HL-60 (cell line): ENCODE results near the gene CTDNEP1.

Experiments used
- DNase-seq, 2 experiments: peaks; one replicate each; pipeline ENCODE4 v3.0.0-alpha.2; 2010 to 2020; ENCODE audit warnings: low read depth in 1 of 2, low spot score in 1 of 2
- H3K27ac ChIP-seq: fragments of 250-450 bp; sonication (Bioruptor Pico); replicated peaks from 2 replicates; pipeline ENCODE4 v1.5.1; 2020; ENCODE audit warnings: mild to moderate bottlenecking, moderate library complexity
- H3K27me3 ChIP-seq: fragments of 250-450 bp; sonication (Bioruptor Pico); 2 replicates; pipeline ENCODE4 v1.5.1; 2021; ENCODE audit warnings: mild to moderate bottlenecking, moderate library complexity; ENCODE audit not compliant: insufficient read depth, poor library complexity, severe bottlenecking
- H3K4me3 ChIP-seq: replicated peaks from 2 replicates; pipeline ENCODE4 v1.5.1; 2011; ENCODE audit warnings: mild to moderate bottlenecking, control low read depth, low read length; ENCODE audit not compliant: insufficient read depth
- GABPA ChIP-seq: IDR thresholded peaks from 2 replicates; pipeline ENCODE4 v1.6.1; 2012; ENCODE audit warnings: low read depth
- POLR2AphosphoS5 ChIP-seq: IDR thresholded peaks from 2 replicates; pipeline ENCODE4 v1.6.1; 2012; ENCODE audit warnings: low read depth
- SPI1 ChIP-seq: IDR thresholded peaks from 2 replicates; pipeline ENCODE4 v1.6.1; 2012; ENCODE audit warnings: low read depth, mild to moderate bottlenecking, borderline replicate concordance
- TF ChIP-seq, protein P1 (sequence below): IDR thresholded peaks from one replicate; pipeline ENCODE4 v1.5.1; 2011; ENCODE audit warnings: low read length, control low read depth, inconsistent platforms; ENCODE audit not compliant: insufficient read depth
- TF ChIP-seq, protein P2 (sequence below): IDR thresholded peaks from 2 replicates; pipeline ENCODE4 v1.6.1; 2012; ENCODE audit warnings: low read depth; ENCODE audit not compliant: insufficient replicate concordance

Gene CTDNEP1

DNA sequence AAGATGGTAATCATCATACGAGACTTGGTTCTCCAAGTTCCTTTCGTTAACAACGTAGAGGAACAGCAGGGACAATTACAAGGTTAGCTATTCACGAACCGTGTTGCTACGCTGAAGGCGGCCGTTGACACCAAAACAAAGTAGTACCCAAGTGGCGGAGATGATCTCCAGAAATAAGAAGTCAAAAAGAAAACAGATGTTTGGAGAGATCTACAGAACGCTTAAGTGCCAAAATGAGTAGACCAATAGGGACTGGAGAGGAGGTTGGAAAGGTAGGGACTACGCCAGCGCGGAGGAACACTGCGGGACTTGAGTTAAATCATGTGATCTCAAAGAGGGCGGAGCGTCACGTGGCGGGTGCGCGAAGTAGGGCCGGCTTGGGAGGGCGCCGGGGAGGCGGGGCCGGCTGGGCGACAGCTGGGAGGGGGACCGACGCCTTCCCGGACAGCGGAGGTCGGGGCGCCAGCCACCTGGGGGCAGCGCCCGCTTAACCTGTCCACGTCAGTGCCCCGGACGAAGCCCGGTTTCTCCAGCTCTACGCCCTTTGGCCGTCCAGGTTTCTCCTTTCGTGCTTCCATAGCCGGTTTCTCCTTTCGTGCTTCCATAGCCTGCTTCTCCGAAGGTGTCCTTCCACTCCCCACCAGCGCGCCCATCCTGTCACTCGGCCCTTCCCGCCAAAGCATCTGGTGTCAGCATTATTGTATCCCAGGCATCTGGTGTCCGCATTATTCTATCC is 8.6 kb downstream of the CTDNEP1 start:
- H3K4me3 ChIP-seq, result peak overlapping the region; percentile 71
- no peaks in the 10 kb centered on the region for H3K27me3 ChIP-seq
- peak overlapping the region; percentile 96 for H3K27ac ChIP-seq
- DNase-seq, result peak; percentile 70 to 85
- TF ChIP-seq SPI1 (no peak), POLR2AphosphoS5 (peak; percentile 92)
- TF ChIP-seq, protein P1, sequence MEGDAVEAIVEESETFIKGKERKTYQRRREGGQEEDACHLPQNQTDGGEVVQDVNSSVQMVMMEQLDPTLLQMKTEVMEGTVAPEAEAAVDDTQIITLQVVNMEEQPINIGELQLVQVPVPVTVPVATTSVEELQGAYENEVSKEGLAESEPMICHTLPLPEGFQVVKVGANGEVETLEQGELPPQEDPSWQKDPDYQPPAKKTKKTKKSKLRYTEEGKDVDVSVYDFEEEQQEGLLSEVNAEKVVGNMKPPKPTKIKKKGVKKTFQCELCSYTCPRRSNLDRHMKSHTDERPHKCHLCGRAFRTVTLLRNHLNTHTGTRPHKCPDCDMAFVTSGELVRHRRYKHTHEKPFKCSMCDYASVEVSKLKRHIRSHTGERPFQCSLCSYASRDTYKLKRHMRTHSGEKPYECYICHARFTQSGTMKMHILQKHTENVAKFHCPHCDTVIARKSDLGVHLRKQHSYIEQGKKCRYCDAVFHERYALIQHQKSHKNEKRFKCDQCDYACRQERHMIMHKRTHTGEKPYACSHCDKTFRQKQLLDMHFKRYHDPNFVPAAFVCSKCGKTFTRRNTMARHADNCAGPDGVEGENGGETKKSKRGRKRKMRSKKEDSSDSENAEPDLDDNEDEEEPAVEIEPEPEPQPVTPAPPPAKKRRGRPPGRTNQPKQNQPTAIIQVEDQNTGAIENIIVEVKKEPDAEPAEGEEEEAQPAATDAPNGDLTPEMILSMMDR, result no peak

DNA sequence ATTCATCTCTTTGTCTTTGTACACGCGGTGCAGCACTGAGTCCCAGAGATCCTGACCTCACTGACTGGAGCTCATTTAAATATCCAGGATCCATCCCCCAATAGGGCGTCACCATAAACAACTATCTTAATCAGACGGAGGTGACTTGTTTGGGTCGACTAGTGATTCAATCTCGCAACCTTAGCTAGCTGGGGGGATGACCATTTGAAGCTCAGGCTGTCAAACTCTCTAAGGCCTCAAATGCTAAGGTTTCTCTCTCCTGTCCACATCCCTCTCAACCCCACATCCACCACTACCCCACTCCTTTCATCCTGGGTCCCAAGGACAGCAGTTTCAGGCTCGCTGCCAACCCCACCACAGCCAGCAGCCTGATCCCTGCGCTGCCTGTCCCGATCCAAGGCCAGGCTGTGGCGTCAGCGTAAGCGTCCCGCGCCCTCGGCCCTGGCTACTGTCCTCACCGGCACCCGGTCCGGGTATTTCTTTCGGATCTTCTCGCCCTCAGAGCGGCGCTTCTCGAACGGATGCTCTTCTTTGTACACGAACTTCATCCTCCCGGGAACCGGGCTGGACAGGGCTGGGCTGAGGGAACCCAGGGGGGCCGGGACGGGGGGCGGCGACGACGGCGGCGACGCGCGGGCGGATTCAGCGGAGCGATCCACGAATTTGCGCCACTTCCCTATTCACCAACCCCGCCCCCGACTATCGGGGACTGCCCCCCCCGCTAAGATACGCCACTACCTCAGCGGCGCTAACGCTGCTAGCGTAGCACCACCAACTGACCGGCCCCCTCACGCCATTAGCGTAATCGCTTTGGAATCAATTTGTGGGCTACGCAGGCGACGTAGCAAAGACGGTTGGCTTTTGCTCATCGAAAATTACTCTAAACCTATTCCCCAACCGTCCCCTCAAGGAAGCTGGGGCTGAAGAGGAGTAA is 9.5 kb downstream of the CTDNEP1 start, which contains the start of gene GABARAP:
TSS of gene GABARAP (minus strand) at position 667 of the 934 bp plus-strand sequence. CDS start at position 548, 119 bp downstream.
- peak within 1 kb of the TSS; percentile 71 for H3K4me3 ChIP-seq
- peak; percentile 68 to 83 for DNase-seq
- no peaks in the 10 kb centered on the region for H3K27me3 ChIP-seq
- TF ChIP-seq POLR2AphosphoS5 (no peak), SPI1 (peak; percentile 75)
- TF ChIP-seq, protein P2, sequence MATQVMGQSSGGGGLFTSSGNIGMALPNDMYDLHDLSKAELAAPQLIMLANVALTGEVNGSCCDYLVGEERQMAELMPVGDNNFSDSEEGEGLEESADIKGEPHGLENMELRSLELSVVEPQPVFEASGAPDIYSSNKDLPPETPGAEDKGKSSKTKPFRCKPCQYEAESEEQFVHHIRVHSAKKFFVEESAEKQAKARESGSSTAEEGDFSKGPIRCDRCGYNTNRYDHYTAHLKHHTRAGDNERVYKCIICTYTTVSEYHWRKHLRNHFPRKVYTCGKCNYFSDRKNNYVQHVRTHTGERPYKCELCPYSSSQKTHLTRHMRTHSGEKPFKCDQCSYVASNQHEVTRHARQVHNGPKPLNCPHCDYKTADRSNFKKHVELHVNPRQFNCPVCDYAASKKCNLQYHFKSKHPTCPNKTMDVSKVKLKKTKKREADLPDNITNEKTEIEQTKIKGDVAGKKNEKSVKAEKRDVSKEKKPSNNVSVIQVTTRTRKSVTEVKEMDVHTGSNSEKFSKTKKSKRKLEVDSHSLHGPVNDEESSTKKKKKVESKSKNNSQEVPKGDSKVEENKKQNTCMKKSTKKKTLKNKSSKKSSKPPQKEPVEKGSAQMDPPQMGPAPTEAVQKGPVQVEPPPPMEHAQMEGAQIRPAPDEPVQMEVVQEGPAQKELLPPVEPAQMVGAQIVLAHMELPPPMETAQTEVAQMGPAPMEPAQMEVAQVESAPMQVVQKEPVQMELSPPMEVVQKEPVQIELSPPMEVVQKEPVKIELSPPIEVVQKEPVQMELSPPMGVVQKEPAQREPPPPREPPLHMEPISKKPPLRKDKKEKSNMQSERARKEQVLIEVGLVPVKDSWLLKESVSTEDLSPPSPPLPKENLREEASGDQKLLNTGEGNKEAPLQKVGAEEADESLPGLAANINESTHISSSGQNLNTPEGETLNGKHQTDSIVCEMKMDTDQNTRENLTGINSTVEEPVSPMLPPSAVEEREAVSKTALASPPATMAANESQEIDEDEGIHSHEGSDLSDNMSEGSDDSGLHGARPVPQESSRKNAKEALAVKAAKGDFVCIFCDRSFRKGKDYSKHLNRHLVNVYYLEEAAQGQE, result no peak
- peak within 1 kb of the TSS; percentile 96 for H3K27ac ChIP-seq

DNA sequence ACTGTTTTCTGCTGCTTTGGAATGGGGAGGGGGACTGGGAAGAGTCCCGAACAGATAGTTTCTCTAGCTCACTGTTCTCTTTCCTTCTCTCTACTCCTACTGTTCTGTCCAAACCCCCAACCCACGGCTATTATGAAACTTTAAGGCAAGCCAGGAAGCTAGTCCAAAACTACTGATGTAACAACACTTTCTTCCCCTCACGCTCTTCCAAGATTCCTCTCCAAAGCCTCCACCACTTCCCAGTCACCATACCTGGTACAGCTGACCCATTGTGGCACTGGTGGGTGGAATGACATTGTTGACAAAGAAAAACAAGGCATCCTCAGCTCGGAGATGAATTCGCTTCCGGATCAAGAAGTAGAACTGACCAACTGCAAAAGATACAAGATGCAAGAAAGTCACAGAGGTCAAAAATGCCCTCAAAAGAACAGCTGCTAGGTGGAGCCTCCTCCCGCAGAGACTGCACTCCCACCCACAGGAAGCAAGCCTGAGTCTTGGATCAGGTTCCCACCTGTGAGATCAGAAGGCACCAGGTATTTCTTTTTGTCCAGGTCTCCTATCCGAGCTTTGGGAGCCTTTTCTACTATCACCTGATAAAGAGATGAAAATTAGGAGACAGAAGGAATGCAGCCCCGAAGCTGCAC is 10.3 kb downstream of the CTDNEP1 start:
- H3K27me3 ChIP-seq, result no peaks in the 10 kb centered on the region
- H3K4me3 ChIP-seq, result peak overlapping the region; percentile 71
- H3K27ac ChIP-seq, result peak overlapping the region; percentile 96
- no peak for DNase-seq
- TF ChIP-seq GABPA (no peak), POLR2AphosphoS5 (no peak), SPI1 (no peak)
- TF ChIP-seq, protein P1, result no peak
- TF ChIP-seq, protein P2, result no peak

DNA sequence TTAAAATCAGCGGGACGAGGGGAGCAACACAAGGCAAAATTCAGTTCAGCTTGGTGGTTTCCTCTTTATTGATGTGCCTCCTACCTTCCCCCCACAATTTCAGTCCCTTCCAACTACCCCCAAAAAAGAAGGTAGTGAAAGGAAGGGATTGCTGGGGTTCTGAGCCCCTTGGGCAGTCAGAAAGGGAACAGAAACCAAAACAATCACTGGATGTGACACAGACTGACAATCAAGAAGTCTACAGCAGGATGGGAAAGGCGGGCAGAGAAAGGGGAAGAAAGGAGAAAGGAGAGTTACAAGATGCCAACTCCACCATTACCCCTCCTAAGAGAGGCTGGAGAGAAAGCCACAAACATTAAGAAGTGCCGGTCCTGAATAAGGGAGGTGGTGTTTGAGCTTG is 11.2 kb downstream of the CTDNEP1 start:
- Histone ChIP-seq H3K27ac (peak overlapping the region; percentile 96), H3K4me3 (peak overlapping the region; percentile 71), H3K27me3 (no peaks in the 10 kb centered on the region)
- peak in 1 of 2 experiments; percentile 28 for DNase-seq
- TF ChIP-seq GABPA (no peak), SPI1 (no peak), POLR2AphosphoS5 (no peak)
- TF ChIP-seq, protein P2, result no peak
- TF ChIP-seq, protein P1, result no peak
